ENCODE data around the gene FLVCR1. TPM values are rescaled to one million over a fixed set of nuclear protein-coding genes. Genes with fewer than 3 reads are reported as not detected.

FLVCR1 gene
- total and polyA plus RNA-seq, 2 donors from 2014 or later = 2.9 to 6.8 TPM

DNA sequence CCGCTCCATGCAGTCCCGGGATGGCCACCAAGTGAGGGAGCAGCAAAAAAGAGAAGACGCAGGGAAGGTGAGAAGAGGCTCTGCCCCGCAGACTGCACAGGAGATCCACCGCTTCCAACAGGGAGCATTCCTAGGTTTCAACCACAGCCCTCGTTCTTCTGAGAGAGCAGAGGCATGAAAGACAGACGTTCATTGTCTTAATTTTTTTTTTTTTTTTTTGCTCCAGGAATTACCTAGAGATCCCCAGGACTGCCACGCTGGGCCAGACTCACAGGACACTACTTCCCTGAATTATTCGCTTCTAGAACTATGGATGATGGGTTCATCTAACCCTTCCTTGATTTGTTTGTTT, 59.0 kb downstream of the FLVCR1 start:
- TF ChIP-seq, protein P1, sequence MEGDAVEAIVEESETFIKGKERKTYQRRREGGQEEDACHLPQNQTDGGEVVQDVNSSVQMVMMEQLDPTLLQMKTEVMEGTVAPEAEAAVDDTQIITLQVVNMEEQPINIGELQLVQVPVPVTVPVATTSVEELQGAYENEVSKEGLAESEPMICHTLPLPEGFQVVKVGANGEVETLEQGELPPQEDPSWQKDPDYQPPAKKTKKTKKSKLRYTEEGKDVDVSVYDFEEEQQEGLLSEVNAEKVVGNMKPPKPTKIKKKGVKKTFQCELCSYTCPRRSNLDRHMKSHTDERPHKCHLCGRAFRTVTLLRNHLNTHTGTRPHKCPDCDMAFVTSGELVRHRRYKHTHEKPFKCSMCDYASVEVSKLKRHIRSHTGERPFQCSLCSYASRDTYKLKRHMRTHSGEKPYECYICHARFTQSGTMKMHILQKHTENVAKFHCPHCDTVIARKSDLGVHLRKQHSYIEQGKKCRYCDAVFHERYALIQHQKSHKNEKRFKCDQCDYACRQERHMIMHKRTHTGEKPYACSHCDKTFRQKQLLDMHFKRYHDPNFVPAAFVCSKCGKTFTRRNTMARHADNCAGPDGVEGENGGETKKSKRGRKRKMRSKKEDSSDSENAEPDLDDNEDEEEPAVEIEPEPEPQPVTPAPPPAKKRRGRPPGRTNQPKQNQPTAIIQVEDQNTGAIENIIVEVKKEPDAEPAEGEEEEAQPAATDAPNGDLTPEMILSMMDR (IDR thresholded peaks at IDR 0.05; ENCODE audit: borderline replicate concordance, extremely low read depth, insufficient read depth) = no peak
- Histone ChIP-seq H3K4me1 (ENCODE audit: control insufficient read depth in 2 of 3, insufficient read depth in 2 of 3, low read depth in 1 of 3, low read length in 3 of 3) (peaks cover 0 to 3% (median 0%) of the 10 kb centered on the region in 3 donors), H3K9ac (ENCODE audit: low read length in 3 of 3) (no peak overlapping the region), H3K9me3 (ENCODE audit: control insufficient read depth in 2 of 3, insufficient read depth in 1 of 3, low read length in 3 of 3) (no peaks in the 10 kb centered on the region), H3K4me3 (ENCODE audit: low read length in 3 of 3) (no peak overlapping the region), H3K36me3 (ENCODE audit: control insufficient read depth in 2 of 3, insufficient read depth in 3 of 3, low read length in 3 of 3) (no peaks in the 10 kb centered on the region), H3K27me3 (ENCODE audit: control insufficient read depth, insufficient read depth, low read length) (no peaks in the 10 kb centered on the region), H3K27ac (ENCODE audit: low read depth in 2 of 2, low read length in 2 of 2) (no peak overlapping the region)
- FAIRE-seq (no peak), DNase-seq (no peak)
- intact Hi-C loops (cut with DNase I) = no loop called here

DNA sequence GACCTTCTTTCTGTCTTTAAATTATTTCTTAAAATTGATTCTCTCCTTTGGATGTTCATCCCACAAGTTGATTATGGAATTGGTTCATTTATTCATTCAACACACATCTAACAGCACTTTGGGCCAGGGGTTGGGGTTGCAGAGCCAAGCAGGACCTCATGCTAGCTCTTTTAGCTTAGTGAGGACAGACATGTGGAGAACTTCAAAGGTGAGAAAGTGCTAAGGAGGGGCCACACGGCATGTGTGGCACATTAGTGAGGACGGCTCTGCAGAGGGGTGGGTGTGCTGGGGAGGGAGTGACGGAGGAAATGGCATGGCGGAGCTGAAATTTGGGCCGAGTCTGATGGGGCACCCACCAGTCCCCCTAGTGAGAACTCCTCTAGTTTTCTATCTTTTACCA, 59.8 kb downstream of the FLVCR1 start:
- intact Hi-C loops (cut with DNase I) = no loop called here
- no peak overlapping the region for H3K4me3 ChIP-seq (ENCODE audit: low read length in 3 of 3)

DNA sequence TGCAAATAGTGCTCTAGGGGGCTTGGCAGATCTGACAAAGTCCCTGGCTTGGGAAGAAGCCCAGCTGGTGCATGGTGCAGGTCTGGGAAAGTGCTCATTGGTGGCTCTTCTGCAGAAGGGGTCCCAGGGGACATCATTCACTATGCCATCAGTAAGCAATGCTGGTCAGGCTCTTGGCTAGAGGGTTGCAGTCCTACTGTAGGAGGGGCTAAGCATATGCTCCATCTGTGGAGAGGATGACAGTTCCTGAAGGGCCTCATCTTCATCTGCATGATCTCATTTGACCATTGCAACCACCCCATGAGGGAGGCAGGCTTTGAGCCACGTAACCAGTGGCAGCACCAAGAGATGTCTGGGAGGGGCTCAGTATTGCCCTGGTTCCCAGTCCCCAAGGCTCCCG, 60.7 kb downstream of the FLVCR1 start:
- no peak for FAIRE-seq
- Histone ChIP-seq H3K36me3 (ENCODE audit: control insufficient read depth in 2 of 3, insufficient read depth in 3 of 3, low read length in 3 of 3) (no peaks in the 10 kb centered on the region), H3K9me3 (ENCODE audit: control insufficient read depth in 2 of 3, insufficient read depth in 1 of 3, low read length in 3 of 3) (no peaks in the 10 kb centered on the region), H3K4me3 (ENCODE audit: low read length in 3 of 3) (no peak overlapping the region), H3K4me1 (ENCODE audit: control insufficient read depth in 2 of 3, insufficient read depth in 2 of 3, low read depth in 1 of 3, low read length in 3 of 3) (peaks cover 0 to 3% (median 0%) of the 10 kb centered on the region in 3 donors), H3K27ac (ENCODE audit: low read depth in 2 of 2, low read length in 2 of 2) (no peak overlapping the region), H3K9ac (ENCODE audit: low read length in 3 of 3) (no peak overlapping the region), H3K27me3 (ENCODE audit: control insufficient read depth, insufficient read depth, low read length) (no peaks in the 10 kb centered on the region)
- DNase-seq = no peak
- TF ChIP-seq, protein P1 (IDR thresholded peaks at IDR 0.05; ENCODE audit: borderline replicate concordance, extremely low read depth, insufficient read depth) = no peak
- intact Hi-C loops (cut with DNase I) = no loop called here

More for the DNA sequence above, 59.8 kb downstream of the FLVCR1 start:
- Histone ChIP-seq H3K9ac (ENCODE audit: low read length in 3 of 3) (no peak overlapping the region), H3K27ac (ENCODE audit: low read depth in 2 of 2, low read length in 2 of 2) (no peak overlapping the region), H3K4me1 (ENCODE audit: control insufficient read depth in 2 of 3, insufficient read depth in 2 of 3, low read depth in 1 of 3, low read length in 3 of 3) (peaks cover 0 to 3% (median 0%) of the 10 kb centered on the region in 3 donors), H3K36me3 (ENCODE audit: control insufficient read depth in 2 of 3, insufficient read depth in 3 of 3, low read length in 3 of 3) (no peaks in the 10 kb centered on the region), H3K27me3 (ENCODE audit: control insufficient read depth, insufficient read depth, low read length) (no peaks in the 10 kb centered on the region), H3K9me3 (ENCODE audit: control insufficient read depth in 2 of 3, insufficient read depth in 1 of 3, low read length in 3 of 3) (no peaks in the 10 kb centered on the region)
- FAIRE-seq (no peak), DNase-seq (no peak)
- TF ChIP-seq, protein P1 (IDR thresholded peaks at IDR 0.05; ENCODE audit: borderline replicate concordance, extremely low read depth, insufficient read depth) = no peak

DNA sequence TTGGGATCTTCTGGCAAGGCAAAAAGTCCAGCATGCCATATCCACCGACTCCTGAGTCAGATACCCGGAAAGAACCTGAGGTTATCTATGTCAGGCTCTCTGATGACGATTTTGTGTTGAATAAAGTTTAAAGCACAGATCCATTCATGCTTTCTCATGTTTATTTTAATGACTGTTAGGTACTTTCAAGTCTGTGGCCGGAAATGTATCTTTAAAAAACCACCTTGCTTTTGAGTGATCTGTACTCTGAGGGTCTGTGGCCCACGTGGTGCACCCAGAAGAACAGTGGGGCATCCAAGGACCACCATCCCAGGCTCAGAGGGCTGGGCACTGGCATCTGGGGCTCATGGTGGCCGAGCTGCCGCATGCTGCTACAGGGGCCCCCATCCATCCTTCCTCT, 62.2 kb downstream of the FLVCR1 start:
- Histone ChIP-seq H3K4me1 (ENCODE audit: control insufficient read depth in 2 of 3, insufficient read depth in 2 of 3, low read depth in 1 of 3, low read length in 3 of 3) (no peaks in the 10 kb centered on the region), H3K27ac (ENCODE audit: low read depth in 2 of 2, low read length in 2 of 2) (no peak overlapping the region), H3K27me3 (ENCODE audit: control insufficient read depth, insufficient read depth, low read length) (no peaks in the 10 kb centered on the region), H3K36me3 (ENCODE audit: control insufficient read depth in 2 of 3, insufficient read depth in 3 of 3, low read length in 3 of 3) (no peaks in the 10 kb centered on the region), H3K4me3 (ENCODE audit: low read length in 3 of 3) (no peak overlapping the region), H3K9ac (ENCODE audit: low read length in 3 of 3) (no peak overlapping the region), H3K9me3 (ENCODE audit: control insufficient read depth in 2 of 3, insufficient read depth in 1 of 3, low read length in 3 of 3) (no peaks in the 10 kb centered on the region)
- TF ChIP-seq, protein P1 (IDR thresholded peaks at IDR 0.05; ENCODE audit: borderline replicate concordance, extremely low read depth, insufficient read depth) = no peak
- intact Hi-C loops (cut with DNase I) = no loop called here
- DNase-seq (no peak), FAIRE-seq (no peak)
